Thyroid gland (tissue), 4 donors: ENCODE measurements around the gene EDAR. TPM values are rescaled to one million over a fixed set of nuclear protein-coding genes. Genes with fewer than 3 reads are reported as not detected.

ENCODE experiments used
- DNase-seq, 2 donors: peaks; one replicate each; pipeline ENCODE4 v3.0.0-alpha.2; 2019
- H3K27ac ChIP-seq, 3 donors: fragments of 200-600 bp; sonication (generic); 1 replicate in 2 of 3; 2 replicates in 1 of 3; pipeline ENCODE4 v1.5.1; 2016 to 2019; ENCODE audit warnings: mild to moderate bottlenecking in 1 of 3, moderate library complexity in 1 of 3
- H3K27me3 ChIP-seq: fragments of 200-600 bp; sonication (generic); one replicate; pipeline ENCODE4 v1.5.1; 2019
- H3K36me3 ChIP-seq, 2 donors: fragments of 200-600 bp; sonication (generic); one replicate each; pipeline ENCODE4 v1.5.1; 2016 to 2019
- H3K4me1 ChIP-seq, 2 donors: fragments of 200-600 bp; sonication (generic); one replicate each; pipeline ENCODE4 v1.5.1; 2017 to 2019
- H3K4me3 ChIP-seq, 3 donors: fragments of 200-600 bp; sonication (generic); replicated peaks in 1 of 3; 1 replicate in 2 of 3; 2 replicates in 1 of 3; pipeline ENCODE4 v1.5.1; 2016; ENCODE audit warnings: mild to moderate bottlenecking in 1 of 3
- H3K9me3 ChIP-seq: fragments of 200-600 bp; sonication (generic); one replicate; pipeline ENCODE4 v1.5.1; 2017
- CTCF ChIP-seq, 6 experiments: fragments of 200-600 bp in 3 of 6; fragments of 450-650 bp in 3 of 6; sonication (generic) in 3 of 6; IDR thresholded peaks; one replicate each; pipeline ENCODE4 v1.5.1; 2016 to 2019; ENCODE audit warnings: antibody characterized with exemption in 6 of 6, mild to moderate bottlenecking in 2 of 6, inconsistent platforms in 1 of 6, moderate library complexity in 1 of 6
- POLR2A ChIP-seq, 2 donors: fragments of 450-650 bp; IDR thresholded peaks; one replicate each; pipeline ENCODE4 v1.6.1; 2017; ENCODE audit warnings: antibody characterized with exemption in 2 of 2, mild to moderate bottlenecking in 2 of 2, moderate library complexity in 1 of 2
- WGBS, 2 donors: methylation state at CpG; one replicate each; pipeline ENCODE4 v1.1.5; 2017; 5-methylcytosine and 5-hydroxymethylcytosine counted together
- intact Hi-C: fragments of 100-400 bp; cut with DNase I; formaldehyde crosslinking; loops from one replicate; pipeline ENCODE4 v1.15.1; 2023
- total RNA-seq, 4 donors: library from RNA; depleted of rRNA; stranded (reverse); fragments of >200 nt; gene quantifications; one replicate each; pipeline ENCODE4 v1.2.3, GENCODE V29; 2016

Gene EDAR
- total RNA-seq, 4 donors from 2014 or later: not detected

- H3K4me1 ChIP-seq: no peaks in the 10 kb centered on the region
- intact Hi-C loops: loop anchor here (10.0 kb wide), 1 partner anchor 800 kb away; no protein-coding TSS in a partner anchor
- no peak overlapping the region for H3K4me3 ChIP-seq
- H3K36me3 ChIP-seq: no peaks in the 10 kb centered on the region
- no peak for DNase-seq
- H3K9me3 ChIP-seq: no peaks in the 10 kb centered on the region
- WGBS, 2 donors: 88 to 98% methylated on average over 6 of the region's 6 CpGs
- no peak overlapping the region for H3K27ac ChIP-seq
- H3K27me3 ChIP-seq: no peaks in the 10 kb centered on the region
- TF ChIP-seq CTCF (IDR thresholded peaks at IDR 0.05) (no peak), POLR2A (IDR thresholded peaks at IDR 0.05) (no peak)
These were observed 63.7 kb downstream of the EDAR start for GRCh38 chr2:108925286-108925685.

GRCh38 chr2:108924580-108925251 is 64.3 kb downstream of the EDAR start:
- no peaks in the 10 kb centered on the region for H3K36me3 ChIP-seq
- H3K27me3 ChIP-seq: no peaks in the 10 kb centered on the region
- intact Hi-C loops: loop anchor here (10.0 kb wide), 1 partner anchor 800 kb away; no protein-coding TSS in a partner anchor
- H3K27ac ChIP-seq: no peak overlapping the region
- no peaks in the 10 kb centered on the region for H3K9me3 ChIP-seq
- H3K4me3 ChIP-seq: no peak overlapping the region
- H3K4me1 ChIP-seq: no peaks in the 10 kb centered on the region
- no peak for TF ChIP-seq CTCF (IDR thresholded peaks at IDR 0.05)
- DNase-seq: no peak
- 92% methylated on average over 14 of the region's 14 CpGs for WGBS, 2 donors

- Histone ChIP-seq H3K27me3 (no peaks in the 10 kb centered on the region), H3K9me3 (no peaks in the 10 kb centered on the region), H3K27ac (no peak overlapping the region), H3K4me3 (no peak overlapping the region), H3K4me1 (no peaks in the 10 kb centered on the region), H3K36me3 (no peaks in the 10 kb centered on the region)
- intact Hi-C loops: loop anchor here (10.0 kb wide), 1 partner anchor 801 kb away; no protein-coding TSS in a partner anchor
- WGBS, 2 donors: 70 to 75% methylated on average over 13 of the region's 13 CpGs
- no peak for DNase-seq
- no peak for TF ChIP-seq POLR2A (IDR thresholded peaks at IDR 0.05)
- no peak for TF ChIP-seq CTCF (IDR thresholded peaks at IDR 0.05)
These were observed 65.1 kb downstream of the EDAR start for GRCh38 chr2:108923736-108924579.

- no peaks in the 10 kb centered on the region for H3K9me3 ChIP-seq
- intact Hi-C loops: loop anchor here (10.0 kb wide), 1 partner anchor 802 kb away; no protein-coding TSS in a partner anchor
- H3K4me3 ChIP-seq: no peak overlapping the region
- H3K36me3 ChIP-seq: no peaks in the 10 kb centered on the region
- 67 to 73% methylated on average over 10 to 12 of the region's 12 CpGs for WGBS, 2 donors
- no peak for DNase-seq
- H3K4me1 ChIP-seq: no peaks in the 10 kb centered on the region
- H3K27me3 ChIP-seq: no peaks in the 10 kb centered on the region
- H3K27ac ChIP-seq: no peak overlapping the region
- TF ChIP-seq POLR2A (IDR thresholded peaks at IDR 0.05) (no peak), CTCF (IDR thresholded peaks at IDR 0.05) (no peak)
These were observed 65.9 kb downstream of the EDAR start for GRCh38 chr2:108923019-108923700.
